ENCODE measurements around the gene BUD23. TPM values are rescaled to one million over a fixed set of nuclear protein-coding genes. Genes with fewer than 3 reads are reported as not detected.
"Not testable (repeated sequence)": the region's sequence is repeated elsewhere in the genome, so short reads cannot be mapped to it uniquely, and the experiment has no call there.

The BUD23 gene
- total RNA-seq, 1 experiment from 2014 or later: 231 TPM

DNA sequence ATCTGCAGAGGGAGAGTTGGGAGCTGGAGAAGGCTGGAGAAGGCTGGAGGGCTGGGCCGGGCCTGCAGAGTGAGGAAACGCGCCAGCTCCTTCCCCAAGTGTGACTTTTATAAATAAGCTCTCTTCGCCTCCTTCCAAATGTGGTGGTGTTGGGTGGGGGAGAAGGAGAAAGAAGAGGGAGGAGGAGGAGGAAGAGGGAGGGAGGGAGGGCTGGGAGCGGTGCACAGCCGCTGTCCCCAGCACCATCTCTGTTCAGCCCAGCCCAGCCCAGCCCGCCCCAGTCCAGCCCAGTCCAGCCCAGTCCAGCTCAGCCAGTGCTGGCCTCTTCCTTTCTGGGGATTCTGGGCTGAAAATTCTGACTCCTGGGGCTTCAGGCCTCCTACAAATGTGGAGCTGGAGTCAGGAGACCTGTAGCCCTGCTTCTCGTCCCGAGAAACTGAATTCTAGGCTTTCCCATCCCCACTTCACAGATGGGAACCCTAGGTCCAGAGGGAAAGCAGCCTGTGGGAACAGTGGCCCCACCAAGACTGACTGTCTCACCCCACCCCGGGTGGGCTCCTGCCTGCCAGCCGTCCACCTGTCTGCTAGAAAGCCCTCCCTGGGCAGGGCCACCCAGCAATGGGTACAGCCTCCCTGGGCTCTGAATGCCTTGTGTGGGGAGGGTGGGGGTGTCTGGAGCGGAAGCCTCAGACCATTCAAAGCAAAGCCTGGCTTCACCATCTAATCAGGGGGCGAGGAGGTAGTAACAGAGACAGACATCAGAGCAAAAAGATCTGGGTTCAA lies 33.8 kb downstream of the BUD23 start:
- DNase-seq (ENCODE audit: extremely low read depth, low read depth): no peak

DNA sequence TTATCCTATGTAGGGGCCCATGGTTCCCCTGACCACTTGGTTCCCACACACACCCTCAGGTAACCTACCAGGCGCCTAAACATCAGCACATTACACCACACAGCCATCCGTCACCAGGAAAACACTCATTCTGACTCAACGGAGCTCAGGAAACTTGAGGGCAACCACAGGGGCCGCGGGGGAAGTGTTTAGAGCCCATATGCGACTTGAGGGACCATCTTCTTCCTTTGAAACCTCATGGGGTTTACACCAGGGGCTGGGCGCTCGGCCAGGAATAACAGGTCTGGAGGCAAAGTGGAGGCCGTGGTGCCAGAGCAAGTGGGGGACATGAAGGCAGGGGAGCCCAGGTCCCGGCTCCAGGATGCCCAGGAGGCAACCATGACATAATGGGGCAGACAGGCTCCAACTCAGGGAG lies 34.6 kb downstream of the BUD23 start:
- DNase-seq (ENCODE audit: extremely low read depth, low read depth): peak; percentile 93

DNA sequence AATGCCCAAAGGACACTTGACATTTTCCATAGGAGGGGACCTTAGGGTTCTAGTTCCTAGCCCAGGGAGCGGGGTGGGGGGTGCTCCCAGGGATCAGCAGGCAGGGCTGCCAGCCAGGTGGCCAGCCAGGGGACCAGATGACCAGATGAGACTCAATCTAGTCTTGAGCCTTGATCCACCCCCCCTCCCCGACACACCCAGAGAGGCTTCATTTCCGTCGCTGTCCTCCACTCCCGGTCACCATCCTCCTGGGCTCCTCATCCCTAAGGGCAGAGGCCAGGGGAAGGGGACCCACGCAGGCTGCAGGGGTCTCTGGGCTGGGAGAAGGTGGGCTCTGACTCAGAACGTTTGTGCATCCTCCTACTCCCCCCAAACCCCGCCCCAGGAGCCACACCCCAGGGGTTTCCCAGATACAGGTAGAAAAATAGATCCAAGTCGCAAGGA lies 35.1 kb downstream of the BUD23 start:
- DNase-seq (ENCODE audit: extremely low read depth, low read depth): no peak

DNA sequence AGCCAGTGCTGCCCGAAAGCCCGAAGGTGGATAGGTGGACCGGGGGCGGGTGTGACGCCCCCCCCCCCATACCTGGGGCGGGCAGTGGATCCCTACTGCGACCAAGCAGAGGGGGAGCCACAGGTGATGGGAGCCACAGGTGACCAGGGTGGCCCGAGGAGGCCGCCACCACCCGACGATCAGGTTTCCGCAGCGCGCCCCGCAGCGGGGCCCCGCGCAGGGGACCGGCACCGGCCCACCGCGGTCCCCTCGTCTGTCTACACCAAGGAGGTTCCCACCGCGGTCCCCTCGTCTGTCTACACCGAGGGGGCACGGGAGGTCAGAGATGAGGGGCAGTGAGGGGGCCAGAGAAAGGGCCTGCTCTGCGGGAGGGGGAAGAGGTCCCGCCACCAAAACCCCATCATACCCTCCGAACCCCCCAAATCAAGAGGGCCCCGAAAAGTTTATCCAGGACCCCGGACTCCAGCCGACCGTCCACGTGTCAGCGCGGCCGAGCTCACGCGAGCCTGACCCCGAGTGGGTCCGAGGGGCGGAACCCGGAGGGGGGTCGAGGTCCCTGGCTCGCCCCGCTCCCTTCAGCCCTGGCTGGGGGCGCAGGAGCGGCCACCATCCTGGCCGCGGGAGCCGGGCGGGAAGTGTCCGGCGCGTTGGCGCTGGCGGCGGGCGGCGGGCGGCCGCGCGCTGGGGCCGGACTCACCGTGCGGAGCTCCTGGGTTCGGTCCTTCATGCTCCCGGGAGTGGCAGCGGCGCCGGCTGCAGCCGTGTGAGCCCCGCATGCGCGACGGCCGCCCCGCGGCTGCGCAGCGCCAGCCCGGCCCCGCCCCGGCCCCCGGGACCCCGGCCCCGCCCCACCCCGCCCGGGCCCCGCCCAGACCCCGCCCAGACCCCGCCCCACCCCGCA lies 35.8 kb downstream of the BUD23 start, which contains the start of gene STX1A:
TSS of gene STX1A (minus strand) at position 765 of the 901 bp plus-strand sequence. CDS start at position 727, 38 bp downstream.
- DNase-seq (ENCODE audit: extremely low read depth, low read depth): peak; percentile 76

DNA sequence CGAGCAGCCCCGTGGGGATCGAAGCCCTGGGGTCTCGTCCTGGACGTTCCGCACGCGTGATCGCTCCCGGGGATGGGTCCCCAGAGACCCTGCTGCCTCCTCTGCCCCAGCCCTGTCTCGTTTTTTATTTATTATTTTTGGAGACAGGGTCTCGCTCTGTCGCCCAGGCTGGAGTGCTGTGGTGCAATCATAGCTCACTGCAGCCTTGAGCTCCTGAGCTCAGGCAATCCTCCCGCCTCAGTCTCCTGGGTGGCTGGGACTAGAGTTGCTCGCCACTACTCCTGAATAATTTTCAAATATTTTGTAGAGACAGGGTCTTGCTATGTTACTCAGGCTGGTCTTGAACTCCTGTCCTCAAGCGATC lies 36.4 kb downstream of the BUD23 start:
- DNase-seq (ENCODE audit: extremely low read depth, low read depth): no peak

DNA sequence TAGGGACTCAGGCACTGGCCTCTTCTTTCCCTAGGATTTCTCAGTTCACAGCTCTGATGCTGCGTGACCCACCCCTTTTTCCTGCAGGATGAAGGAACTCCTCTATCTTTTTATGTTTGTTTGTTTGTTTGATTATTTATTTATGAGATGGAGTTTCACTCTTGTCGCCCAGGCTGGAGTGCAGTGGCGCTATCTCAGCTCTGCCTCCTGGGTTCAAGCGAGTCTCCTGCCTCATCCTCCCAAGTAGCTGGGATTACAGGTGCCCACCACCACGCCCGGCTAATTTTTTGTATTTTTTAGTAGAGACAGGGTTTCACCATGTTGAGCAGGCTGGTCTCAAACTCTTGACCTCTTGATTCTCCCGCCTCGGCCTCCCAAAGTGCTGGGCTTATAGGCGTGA lies 37.0 kb downstream of the BUD23 start:
- not testable (repeated sequence) for DNase-seq (ENCODE audit: extremely low read depth, low read depth)

DNA sequence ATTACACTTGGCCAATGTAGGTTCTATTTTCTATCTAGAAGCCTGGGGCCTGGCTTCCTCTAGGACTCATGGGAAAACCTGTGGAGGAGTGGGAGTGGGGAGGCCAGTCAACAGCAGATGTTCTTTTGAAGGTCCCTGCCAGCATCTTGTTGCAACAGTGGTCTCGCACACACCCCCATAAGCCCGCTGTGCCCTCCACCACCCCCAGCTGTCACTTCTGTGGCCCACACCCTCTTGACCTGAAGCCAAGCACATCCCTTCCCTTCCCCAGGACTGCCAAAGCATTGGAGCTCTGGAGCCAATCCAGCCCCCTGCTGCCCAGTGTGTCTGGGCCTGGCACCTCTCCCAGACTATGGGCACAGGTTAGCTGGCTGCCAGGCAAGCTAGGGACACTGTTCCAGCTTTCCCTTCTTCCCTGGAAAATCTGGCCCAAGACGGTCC lies 38.0 kb downstream of the BUD23 start:
- DNase-seq (ENCODE audit: extremely low read depth, low read depth): no peak

DNA sequence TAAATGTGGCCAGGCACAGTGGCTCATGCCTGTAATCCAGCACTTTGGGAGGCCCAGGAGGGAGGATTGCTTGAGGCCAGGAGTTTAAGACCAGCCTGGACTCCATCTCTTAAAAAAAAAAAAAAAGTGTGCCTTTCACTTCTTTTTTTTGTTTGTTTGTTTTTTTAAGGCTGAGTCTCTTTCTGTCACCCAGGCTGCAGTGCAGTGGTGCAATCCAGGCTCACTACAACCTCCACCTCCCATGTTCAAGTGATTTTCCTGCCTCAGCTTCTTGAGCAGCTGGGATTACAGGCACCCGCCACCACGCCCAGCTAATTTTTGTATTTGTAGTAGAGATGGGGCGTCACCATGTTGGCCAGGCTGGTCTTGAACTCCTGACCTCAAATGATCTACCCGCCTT lies 38.8 kb downstream of the BUD23 start:
- DNase-seq (ENCODE audit: extremely low read depth, low read depth): not testable (repeated sequence)

DNA sequence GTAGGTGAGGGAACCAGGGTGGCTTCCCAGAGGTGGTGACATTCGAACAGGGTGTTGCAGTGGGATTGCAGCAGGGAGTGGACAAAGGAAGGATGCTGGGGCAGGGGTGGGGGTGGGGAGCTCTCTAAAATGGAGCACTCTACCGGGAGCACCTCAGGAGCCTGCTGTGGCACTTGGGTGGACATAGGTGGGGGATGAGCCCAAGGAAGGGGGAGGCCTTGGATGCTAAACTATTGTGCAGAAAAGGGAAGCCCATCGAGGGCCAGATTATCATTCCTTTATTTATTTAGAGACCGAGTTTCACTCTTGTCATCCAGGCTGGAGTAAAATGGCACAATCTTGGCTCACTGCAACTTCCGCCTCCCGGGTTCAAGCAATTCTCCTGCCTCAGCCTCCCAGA lies 39.4 kb downstream of the BUD23 start:
- DNase-seq (ENCODE audit: extremely low read depth, low read depth): no peak

DNA sequence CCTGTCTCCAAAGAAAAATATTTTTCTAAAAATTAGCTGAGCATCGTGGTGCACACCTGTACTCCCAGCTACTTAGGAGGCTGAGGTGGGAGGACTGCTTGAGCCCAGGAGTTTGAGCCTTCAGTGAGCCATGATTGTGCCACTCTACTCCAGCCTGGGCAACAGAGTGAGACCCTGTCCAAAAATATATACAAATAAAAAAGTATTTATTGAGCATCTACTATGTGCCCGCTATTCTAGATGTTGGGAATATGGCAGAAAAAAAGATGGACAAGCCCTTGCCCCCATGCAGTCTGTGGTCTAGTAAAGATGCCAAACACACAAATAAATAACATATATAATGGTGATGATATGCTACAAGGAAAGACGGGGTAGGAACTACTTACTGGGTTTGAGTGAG lies 40.4 kb downstream of the BUD23 start:
- no peak for DNase-seq (ENCODE audit: extremely low read depth, low read depth)

DNA sequence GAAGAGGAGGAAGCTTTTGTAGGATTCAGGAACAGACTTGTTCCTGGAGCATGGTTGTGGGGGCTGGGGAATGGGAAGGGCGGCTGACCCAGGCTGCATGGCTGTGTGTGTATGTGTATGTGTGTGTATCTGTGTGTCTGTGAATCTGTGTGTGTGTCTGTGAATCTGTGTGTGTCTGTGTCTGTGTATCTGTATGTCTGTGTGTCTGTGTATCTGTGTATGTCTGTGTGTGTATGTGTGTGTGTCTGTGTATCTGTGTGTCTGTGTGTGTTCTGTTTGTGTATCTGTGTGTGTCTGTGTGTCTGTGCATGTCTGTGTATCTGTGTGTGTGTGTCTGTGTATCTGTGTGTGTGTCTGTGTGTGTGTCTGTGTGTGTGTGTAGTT lies 42.7 kb downstream of the BUD23 start:
- no peak for DNase-seq (ENCODE audit: extremely low read depth, low read depth)

DNA sequence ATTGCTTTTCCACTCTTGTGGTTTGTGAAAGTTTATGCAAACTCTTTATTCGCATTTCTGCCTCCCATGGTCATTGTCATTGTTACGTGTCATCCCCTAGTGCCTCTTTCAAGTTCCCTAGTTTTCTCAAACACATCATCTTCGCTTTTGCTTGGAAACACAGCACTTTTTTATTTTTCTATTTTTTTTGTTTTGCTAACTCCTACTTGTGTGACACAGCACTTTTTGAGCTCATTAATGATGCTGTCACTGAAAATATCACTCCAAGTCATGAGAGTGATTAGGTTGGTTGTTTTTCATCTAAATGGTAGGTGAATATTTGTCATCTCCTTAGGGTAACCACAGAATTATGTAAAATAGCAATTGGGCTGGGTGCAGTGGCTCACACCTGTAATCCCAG lies 44.6 kb downstream of the BUD23 start:
- DNase-seq (ENCODE audit: extremely low read depth, low read depth): no peak

DNA sequence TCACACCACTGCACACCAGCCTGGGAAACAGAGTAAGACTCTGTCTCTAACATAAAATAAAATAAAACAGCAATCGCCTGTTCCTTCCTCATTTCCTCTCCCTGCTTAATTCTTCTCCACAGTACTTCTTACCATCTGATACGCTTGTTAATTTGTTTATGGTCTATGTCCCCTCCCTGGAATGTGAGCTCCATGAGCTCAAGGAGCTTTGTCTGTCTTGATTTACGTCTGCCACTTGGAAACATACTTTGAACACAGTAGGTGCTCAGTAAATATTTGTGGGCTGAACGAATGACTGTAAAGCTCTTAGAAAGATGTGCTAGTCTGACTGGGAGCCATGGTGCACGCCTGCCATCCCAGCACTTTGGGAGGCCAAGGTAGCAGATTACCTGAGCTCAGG lies 45.2 kb downstream of the BUD23 start:
- no peak for DNase-seq (ENCODE audit: extremely low read depth, low read depth)

DNA sequence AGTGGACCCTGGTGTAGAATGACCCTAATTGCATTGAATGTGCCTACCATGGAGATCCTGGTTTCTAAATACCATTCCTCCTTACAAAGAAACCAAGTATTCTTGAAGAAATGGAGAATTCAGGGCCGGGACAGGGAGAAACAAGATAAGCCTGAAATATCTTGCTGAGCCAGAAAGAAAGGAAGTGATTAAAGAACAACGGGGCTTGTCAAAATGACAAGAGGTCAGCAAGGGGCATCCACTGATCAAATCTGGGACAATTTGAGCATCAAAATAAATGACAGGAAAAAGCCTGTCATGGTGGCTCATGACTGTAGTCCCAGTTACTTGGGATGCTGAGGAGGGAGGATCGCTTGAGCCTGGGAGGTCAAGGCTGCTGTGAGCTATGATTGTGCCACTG lies 47.1 kb downstream of the BUD23 start:
- no peak for DNase-seq (ENCODE audit: extremely low read depth, low read depth)

DNA sequence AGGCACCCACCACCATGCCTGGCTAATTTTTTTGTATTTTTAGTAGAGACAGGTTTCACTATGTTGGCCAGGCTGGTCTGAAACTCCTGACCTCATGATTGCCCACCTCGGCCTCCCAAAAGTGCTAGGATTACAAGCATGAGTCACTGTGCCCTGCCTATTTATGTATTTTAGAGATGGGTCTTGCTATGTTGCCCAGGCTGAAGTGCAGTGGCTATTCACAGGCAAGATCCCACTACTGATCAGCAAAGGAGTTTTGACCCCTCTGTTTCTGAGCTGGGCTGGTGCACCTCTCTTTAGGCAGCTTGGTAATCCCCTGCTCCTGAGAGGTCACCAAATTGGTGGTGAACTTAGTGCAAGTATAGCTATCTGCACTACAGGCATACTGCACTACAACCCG lies 49.0 kb downstream of the BUD23 start:
- no peak for DNase-seq (ENCODE audit: extremely low read depth, low read depth)

DNA sequence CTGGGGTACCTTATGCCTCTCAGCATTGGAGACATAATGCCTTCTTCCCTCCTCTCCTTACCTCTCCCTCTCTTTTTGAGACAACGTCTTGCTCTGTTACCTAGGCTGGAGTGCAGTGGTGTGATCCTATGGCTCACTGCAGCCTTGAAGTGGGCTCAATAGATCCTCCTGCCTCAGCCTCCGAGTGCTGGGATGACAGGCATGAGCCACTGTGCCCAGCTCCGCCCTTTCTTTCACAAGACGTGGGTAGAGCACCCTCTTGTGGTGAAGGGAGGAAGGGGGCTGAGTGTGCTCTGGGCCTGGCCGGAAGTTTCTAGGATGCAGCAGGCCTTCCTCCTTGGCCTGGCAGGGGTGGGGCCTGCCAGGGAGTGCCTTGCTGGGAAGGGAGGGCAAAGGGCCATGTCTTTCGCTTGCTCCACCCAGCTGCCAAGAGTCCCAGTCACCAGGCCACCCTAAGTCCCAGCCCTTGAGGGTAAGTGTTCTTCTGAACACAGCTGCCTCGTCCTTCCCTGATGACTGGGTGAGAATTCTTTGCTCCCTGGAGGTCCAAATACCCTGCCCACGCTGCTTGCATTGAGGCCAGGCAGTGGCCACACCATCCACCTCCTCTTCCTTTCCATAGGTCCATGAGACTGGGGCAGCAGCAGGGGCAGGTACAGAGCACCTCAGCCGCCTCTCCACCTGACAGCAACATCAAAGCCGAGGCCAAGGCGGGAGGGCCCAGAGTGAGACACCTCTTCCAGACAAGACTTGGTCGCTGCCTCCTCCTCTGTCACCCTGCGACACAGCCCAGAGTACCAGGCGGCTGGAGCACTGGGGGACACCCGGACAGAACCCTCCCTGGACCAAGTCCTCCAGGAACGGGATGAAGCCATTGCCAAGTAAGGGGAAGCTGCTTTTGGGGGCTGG lies 51.5 kb downstream of the BUD23 start:
- DNase-seq (ENCODE audit: extremely low read depth, low read depth): peak; percentile 95

DNA sequence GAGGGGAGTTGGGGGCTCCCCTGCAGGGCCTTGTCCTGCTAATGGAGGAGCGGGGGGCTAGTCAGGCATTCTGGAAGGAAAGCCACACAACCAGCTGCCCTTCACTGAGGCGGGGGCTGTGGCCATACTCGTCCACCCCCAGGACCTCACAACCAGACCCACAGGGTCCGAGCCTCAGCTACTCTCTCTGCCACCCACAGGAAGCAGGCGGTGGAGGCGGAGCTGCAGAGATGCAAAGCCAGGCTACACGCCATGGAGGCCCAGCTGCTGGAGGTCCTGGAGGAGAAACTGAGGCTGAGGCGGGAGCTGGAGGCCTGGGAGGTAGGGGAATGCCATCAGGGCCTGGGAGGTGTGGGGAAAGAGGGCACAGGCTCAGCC lies 52.1 kb downstream of the BUD23 start:
- DNase-seq (ENCODE audit: extremely low read depth, low read depth): no peak

DNA sequence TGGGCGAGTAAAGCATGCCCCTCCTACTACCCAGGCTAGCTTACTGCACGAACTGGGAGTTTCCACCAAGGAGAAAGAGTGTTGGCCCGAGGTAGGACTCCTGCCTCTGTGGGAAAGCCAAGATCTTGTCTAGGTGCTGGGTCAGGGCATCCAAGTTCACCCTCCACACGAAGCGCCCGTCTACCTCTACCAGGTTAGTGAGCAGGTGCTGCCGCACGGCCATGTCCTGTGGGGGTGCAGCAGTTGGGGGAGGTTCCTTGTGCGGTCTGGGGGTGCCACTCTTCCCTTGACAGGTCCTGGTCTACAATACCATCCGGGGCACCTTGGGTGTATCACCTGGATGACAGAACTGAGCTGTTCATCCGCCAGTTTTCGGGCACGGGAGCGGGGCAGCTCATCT lies 53.5 kb downstream of the BUD23 start:
- DNase-seq (ENCODE audit: extremely low read depth, low read depth): no peak

DNA sequence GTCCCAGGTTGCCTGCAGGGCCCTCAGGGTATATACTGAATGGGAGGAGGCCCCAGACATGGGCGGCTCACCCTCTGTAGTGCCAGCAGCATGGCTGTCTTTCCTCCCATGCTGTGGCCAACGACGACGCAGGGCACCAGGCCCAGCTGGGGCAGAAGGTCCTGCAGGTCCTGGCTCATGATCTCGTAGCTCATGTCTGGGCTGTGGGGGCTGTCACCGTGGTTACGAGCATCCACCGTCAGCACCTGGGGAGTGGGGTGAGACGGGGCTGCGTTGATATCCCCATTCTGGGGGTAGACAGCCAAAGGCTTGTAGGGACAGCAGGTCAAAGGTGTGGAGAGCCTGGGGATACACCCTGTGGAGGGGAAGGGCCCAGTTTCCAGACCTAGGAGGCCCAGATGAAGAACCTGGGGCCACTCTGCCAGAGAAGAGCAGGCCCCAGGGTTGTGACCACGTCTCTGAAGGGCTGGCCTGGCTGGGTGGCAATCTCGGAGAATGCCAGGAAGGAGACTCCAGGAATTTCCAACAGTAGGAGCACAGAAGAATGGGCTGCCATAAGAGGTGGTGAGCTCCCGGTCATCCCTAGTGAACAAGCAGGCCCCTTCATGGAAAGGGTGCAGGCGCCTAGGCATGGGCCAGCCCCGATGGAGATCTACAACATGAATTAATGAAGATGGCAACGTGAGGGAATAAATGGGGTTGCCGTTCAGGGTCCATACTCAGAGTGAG lies 54.3 kb downstream of the BUD23 start:
- no peak for DNase-seq (ENCODE audit: extremely low read depth, low read depth)

DNA sequence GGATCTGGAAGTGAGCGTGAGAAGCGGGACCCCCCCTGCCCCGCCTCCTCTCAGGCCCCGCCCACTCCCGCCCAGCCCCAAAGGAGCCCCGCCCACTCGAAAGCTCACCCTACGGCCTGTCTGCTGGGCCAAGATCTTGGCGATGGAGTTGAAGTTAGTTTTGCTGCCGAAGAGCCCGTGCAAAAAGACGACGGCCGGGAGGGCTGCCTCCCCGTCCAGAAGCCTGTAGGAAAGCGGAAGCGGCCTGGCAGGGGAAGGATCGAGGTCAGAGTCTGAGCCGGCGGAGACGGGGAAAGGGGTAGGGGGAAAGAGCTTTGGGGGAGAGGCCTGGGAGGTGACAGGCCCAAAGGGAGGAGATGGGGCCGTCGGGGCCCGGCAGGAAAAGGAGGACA lies 54.8 kb downstream of the BUD23 start:
- DNase-seq (ENCODE audit: extremely low read depth, low read depth): no peak

Data from NCI-H460 (cell line).